ENCODE data around the gene SIAH2.

SIAH2 gene

DNA sequence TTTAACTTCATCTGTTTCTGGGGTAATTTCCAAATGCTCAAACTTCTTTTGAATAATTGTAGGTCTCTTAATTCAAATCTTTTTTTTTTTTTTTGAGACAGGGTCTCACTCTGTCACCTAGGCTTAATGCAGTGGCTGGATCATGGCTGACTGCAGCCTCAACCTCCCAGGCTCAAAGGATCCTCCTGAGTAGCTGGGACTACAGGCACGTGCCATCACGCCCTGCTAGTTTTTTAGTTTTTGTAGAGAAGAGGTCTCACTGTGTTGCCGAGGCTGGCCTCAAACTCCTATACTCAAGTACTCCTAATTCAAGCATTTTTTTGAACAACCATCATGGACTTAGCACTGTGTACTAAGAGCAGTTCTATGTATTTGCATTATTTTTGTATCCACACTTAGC, 3.8 kb upstream of the SIAH2 start:
- CTCF ChIA-PET, result interaction anchor here (0.7 kb wide), 1 partner anchor 22 kb away, joined by 9 read pairs; no protein-coding TSS in a partner anchor
- no peak for DNase-seq (ENCODE audit: extremely low spot score)
- POLR2A ChIA-PET, result interaction anchor here (0.7 kb wide), 1 partner anchor 100 kb away, joined by 3 read pairs; no protein-coding TSS in a partner anchor
- TF ChIP-seq ARNT (IDR thresholded peaks at IDR 0.05) (no peak), FOXM1 (IDR thresholded peaks at IDR 0.05; ENCODE audit: borderline replicate concordance) (no peak), LEF1 (IDR thresholded peaks at IDR 0.05; ENCODE audit: borderline replicate concordance) (no peak), NFRKB (IDR thresholded peaks at IDR 0.05) (no peak), SUZ12 (IDR thresholded peaks at IDR 0.05) (no peak)
- TF ChIP-seq, protein P1, sequence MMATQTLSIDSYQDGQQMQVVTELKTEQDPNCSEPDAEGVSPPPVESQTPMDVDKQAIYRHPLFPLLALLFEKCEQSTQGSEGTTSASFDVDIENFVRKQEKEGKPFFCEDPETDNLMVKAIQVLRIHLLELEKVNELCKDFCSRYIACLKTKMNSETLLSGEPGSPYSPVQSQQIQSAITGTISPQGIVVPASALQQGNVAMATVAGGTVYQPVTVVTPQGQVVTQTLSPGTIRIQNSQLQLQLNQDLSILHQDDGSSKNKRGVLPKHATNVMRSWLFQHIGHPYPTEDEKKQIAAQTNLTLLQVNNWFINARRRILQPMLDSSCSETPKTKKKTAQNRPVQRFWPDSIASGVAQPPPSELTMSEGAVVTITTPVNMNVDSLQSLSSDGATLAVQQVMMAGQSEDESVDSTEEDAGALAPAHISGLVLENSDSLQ (IDR thresholded peaks at IDR 0.05), result no peak

DNA sequence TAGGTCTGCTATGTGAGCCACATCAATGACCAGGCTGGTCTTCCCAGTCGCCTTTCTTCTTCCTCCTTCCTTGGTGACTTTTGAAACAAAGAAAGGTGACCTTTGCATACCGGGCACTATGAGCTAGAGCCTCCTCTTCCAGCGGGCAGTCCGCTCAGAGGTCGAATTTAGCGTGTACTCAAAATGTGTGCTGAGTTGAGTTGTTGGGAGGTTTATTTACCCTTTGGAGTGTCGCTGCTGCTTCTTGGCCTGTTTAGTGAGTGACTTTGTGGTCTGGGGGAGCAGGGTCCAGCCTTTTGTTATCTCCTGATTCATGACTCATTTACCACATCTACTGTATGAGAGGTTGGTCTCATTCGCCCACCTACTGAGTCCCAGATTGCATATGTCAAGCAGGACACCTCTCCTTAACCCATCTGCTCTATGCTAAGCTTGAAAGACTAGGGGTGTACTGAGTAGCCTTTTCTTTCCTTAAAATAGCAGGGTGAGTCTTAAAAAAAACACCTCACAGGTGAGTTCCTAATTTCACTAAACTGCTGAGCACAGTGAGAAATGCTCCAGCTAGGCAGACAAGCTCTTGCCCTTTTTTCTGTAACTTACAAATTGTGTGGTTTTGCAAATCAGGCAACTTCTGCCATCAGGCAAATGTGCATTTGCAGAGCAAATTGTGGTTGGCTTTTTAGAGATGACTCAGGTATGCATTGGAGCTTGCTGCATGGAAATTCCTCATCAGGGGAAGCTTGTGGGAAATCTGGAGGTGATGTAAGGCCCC, 3.2 kb upstream of the SIAH2 start:
- no peak for DNase-seq (ENCODE audit: extremely low spot score)
- ChIA-PET CTCF (interaction anchor here (0.7 kb wide), 1 partner anchor 23 kb away, joined by 9 read pairs; no protein-coding TSS in a partner anchor), POLR2A (interaction anchor here (0.6 to 0.7 kb wide), 2 partner anchors 62 to 100 kb away, joined by 3 read pairs; partner anchors contain the start of gene ERICH6)
- TF ChIP-seq, protein P1 (IDR thresholded peaks at IDR 0.05), result no peak
- no peak for TF ChIP-seq SUZ12 (IDR thresholded peaks at IDR 0.05)
- TF ChIP-seq ELF4 (IDR thresholded peaks at IDR 0.05), result no peak
- TF ChIP-seq FOXA1 (IDR thresholded peaks at IDR 0.05), result no peak
- no peak for TF ChIP-seq HDGF (IDR thresholded peaks at IDR 0.05; ENCODE audit: borderline replicate concordance)
- no peak for TF ChIP-seq SP1 (IDR thresholded peaks at IDR 0.05)
- no peak for TF ChIP-seq L3MBTL2 (conservative IDR thresholded peaks at IDR 0.05)
- no peak for TF ChIP-seq NFRKB (IDR thresholded peaks at IDR 0.05)
- TF ChIP-seq LEF1 (IDR thresholded peaks at IDR 0.05; ENCODE audit: borderline replicate concordance), result no peak
- TF ChIP-seq ARNT (IDR thresholded peaks at IDR 0.05), result no peak
- TF ChIP-seq CTBP1 (IDR thresholded peaks at IDR 0.05; ENCODE audit: borderline replicate concordance), result no peak
- no peak for TF ChIP-seq TARDBP (IDR thresholded peaks at IDR 0.05)
- no peak for TF ChIP-seq FOXM1 (IDR thresholded peaks at IDR 0.05; ENCODE audit: borderline replicate concordance)
- no peak for TF ChIP-seq ZNF384 (IDR thresholded peaks at IDR 0.05)
- no peak for TF ChIP-seq BHLHE40 (IDR thresholded peaks at IDR 0.05; ENCODE audit: borderline replicate concordance)

- DNase-seq (ENCODE audit: extremely low spot score), result no peak
- ChIA-PET CTCF (interaction anchor here (0.9 to 1.6 kb wide), 4 partner anchors 12 to 170 kb away, joined by 3 to 4 read pairs (median 4); no protein-coding TSS in a partner anchor), POLR2A (interaction anchor here (1.2 kb wide), 2 partner anchors 10 to 162 kb away, joined by 4 read pairs; partner anchors contain the start of gene SELENOT)
- TF ChIP-seq NFRKB (IDR thresholded peaks at IDR 0.05), result no peak
- TF ChIP-seq CTBP1 (IDR thresholded peaks at IDR 0.05; ENCODE audit: borderline replicate concordance), result no peak
- no peak for TF ChIP-seq L3MBTL2 (conservative IDR thresholded peaks at IDR 0.05)
- no peak for TF ChIP-seq ELF4 (IDR thresholded peaks at IDR 0.05)
- TF ChIP-seq FOXK2 (IDR thresholded peaks at IDR 0.05), result no peak
- no peak for TF ChIP-seq ARNT (IDR thresholded peaks at IDR 0.05)
- TF ChIP-seq SP1 (IDR thresholded peaks at IDR 0.05), result no peak
- no peak for TF ChIP-seq BHLHE40 (IDR thresholded peaks at IDR 0.05; ENCODE audit: borderline replicate concordance)
- TF ChIP-seq TARDBP (IDR thresholded peaks at IDR 0.05), result no peak
- TF ChIP-seq, protein P1 (IDR thresholded peaks at IDR 0.05), result no peak
- no peak for TF ChIP-seq SUZ12 (IDR thresholded peaks at IDR 0.05)
- no peak for TF ChIP-seq FOXA1 (IDR thresholded peaks at IDR 0.05)
- no peak for TF ChIP-seq HDGF (IDR thresholded peaks at IDR 0.05; ENCODE audit: borderline replicate concordance)
- TF ChIP-seq LEF1 (IDR thresholded peaks at IDR 0.05; ENCODE audit: borderline replicate concordance), result no peak
- no peak for TF ChIP-seq FOXM1 (IDR thresholded peaks at IDR 0.05; ENCODE audit: borderline replicate concordance)
- no peak for TF ChIP-seq ZNF384 (IDR thresholded peaks at IDR 0.05)
Measured at GRCh38 chr3:150764967-150765366, 2.0 kb upstream of the SIAH2 start.

DNA sequence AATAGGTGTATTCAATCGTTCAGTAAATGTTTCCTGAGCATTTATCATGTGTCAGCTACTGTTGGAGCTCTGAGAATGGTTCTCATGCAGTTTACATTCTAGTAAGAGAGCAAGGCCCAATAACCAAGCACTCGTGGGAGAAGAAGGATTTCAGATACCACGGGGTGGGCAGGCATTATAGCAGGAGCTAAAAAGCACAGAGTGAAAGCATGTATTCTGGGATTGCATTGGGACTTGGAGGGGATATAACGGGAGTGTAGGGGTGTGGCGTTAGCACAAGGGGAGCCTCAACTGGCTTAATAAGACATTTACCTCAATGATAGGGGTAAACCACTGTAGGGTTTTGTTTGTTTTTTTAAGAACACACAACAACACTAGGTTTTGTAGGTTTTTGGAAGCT, 1.6 kb upstream of the SIAH2 start:
- ChIA-PET POLR2A (interaction anchor here (0.6 to 1.2 kb wide), 3 partner anchors 11 to 162 kb away, joined by 4 read pairs; partner anchors contain the start of gene SELENOT), CTCF (interaction anchor here (0.6 to 1.6 kb wide), 6 partner anchors 9 to 170 kb away, joined by 3 to 4 read pairs (median 3); no protein-coding TSS in a partner anchor)
- TF ChIP-seq HDGF (IDR thresholded peaks at IDR 0.05; ENCODE audit: borderline replicate concordance), result no peak
- no peak for TF ChIP-seq SP1 (IDR thresholded peaks at IDR 0.05)
- no peak for TF ChIP-seq LEF1 (IDR thresholded peaks at IDR 0.05; ENCODE audit: borderline replicate concordance)
- no peak for TF ChIP-seq TARDBP (IDR thresholded peaks at IDR 0.05)
- TF ChIP-seq SUZ12 (IDR thresholded peaks at IDR 0.05), result no peak
- TF ChIP-seq BHLHE40 (IDR thresholded peaks at IDR 0.05; ENCODE audit: borderline replicate concordance), result no peak
- TF ChIP-seq ARNT (IDR thresholded peaks at IDR 0.05), result no peak
- TF ChIP-seq, protein P1 (IDR thresholded peaks at IDR 0.05), result no peak
- DNase-seq (ENCODE audit: extremely low spot score), result no peak

GRCh38 chr3:150763841-150764483, 993 bp upstream of the SIAH2 start:
- TF ChIP-seq SUZ12 (IDR thresholded peaks at IDR 0.05), result no peak
- TF ChIP-seq SP1 (IDR thresholded peaks at IDR 0.05), result no peak
- no peak for TF ChIP-seq NFRKB (IDR thresholded peaks at IDR 0.05)
- TF ChIP-seq FOXM1 (IDR thresholded peaks at IDR 0.05; ENCODE audit: borderline replicate concordance), result no peak
- no peak for TF ChIP-seq HDGF (IDR thresholded peaks at IDR 0.05; ENCODE audit: borderline replicate concordance)
- TF ChIP-seq, protein P1 (IDR thresholded peaks at IDR 0.05), result no peak
- no peak for TF ChIP-seq BHLHE40 (IDR thresholded peaks at IDR 0.05; ENCODE audit: borderline replicate concordance)
- TF ChIP-seq ELF4 (IDR thresholded peaks at IDR 0.05), result no peak
- CTCF ChIA-PET, result interaction anchor here (0.6 to 1.6 kb wide), 8 partner anchors 8 to 207 kb away, joined by 3 to 4 read pairs (median 3); no protein-coding TSS in a partner anchor
- DNase-seq (ENCODE audit: extremely low spot score), result peak; percentile 18
- POLR2A ChIA-PET, result interaction anchor here (0.6 to 1.2 kb wide), 5 partner anchors 11 to 161 kb away, joined by 3 to 4 read pairs (median 4); partner anchors contain the start of gene SELENOT
